Activated CD4-positive, alpha-beta T cell treated with anti-CD3 and anti-CD28 coated beads for 48 hours (primary cell): ENCODE data around the gene PTPRN2.
"Not testable (repeated sequence)": the region's sequence is repeated elsewhere in the genome, so short reads cannot be mapped to it uniquely, and the experiment has no call there.

ENCODE experiments used
- DNase-seq: peaks from one replicate; pipeline ENCODE4 v3.0.0-alpha.2; 2020

PTPRN2 gene

DNA sequence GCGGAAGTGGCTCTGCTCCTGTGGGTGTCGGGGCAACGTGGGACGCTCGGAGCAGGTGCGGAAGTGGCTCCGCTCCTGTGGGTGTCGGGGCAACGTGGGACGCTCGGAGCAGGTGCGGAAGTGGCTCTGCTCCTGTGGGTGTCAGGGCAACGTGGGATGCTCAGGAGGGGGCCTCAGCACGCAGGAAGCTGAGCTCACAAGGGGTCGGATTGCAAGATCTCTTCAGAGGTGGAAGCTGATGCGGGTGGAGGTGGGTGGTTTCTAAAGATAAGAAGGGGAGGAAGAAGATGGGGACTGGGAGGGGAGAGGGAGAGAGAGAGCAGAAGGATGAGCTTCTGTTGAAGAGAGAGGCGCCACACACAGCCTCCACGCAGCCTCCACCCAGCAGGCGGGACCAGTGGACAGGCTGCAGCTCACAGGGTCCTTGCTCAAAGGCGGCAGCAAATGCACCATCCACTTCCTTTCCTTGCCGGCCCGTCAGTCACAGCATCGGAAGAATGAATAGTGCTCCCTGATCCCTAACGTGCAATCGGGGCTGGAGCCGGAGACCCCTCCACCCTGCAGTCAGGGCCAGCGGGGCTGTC lies 78.7 kb downstream of the PTPRN2 start:
- no peak for DNase-seq

DNA sequence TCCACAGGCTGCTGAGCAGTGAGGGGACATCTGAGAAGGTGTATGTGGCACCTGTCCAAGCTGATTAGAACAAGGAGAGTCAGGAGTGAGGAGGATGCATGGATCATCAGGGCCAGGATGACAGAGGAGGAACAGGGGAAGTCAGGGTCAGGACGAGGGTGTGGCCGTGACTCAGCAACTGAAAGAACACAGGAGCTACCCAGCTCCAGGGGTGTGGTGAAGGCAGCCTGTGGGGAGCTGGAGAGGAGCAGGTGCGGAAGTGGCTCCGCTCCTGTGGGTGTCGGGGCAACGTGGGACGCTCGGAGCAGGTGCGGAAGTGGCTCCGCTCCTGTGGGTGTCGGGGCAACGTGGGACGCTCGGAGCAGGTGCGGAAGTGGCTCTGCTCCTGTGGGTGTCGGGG lies 79.3 kb downstream of the PTPRN2 start:
- DNase-seq: not testable (repeated sequence)

DNA sequence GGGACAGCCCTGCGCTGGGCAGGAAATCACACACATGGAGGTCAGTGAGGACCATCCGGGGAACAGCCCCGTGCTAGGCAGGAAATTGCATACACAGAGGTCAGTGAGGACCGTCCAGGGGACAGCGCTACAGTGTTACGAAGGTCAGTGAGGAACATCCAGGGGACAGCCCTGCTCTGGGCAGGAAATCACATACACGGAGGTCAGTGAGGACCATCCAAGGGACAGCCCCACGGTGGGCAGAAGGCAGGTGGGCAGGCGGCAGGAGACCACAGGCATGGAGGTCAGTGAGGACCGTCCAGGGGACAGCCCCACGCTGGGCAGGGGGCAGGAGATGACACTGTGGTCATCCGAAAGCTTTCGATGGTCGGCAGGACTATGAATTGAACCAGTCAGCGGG lies 79.7 kb downstream of the PTPRN2 start:
- DNase-seq: no peak

DNA sequence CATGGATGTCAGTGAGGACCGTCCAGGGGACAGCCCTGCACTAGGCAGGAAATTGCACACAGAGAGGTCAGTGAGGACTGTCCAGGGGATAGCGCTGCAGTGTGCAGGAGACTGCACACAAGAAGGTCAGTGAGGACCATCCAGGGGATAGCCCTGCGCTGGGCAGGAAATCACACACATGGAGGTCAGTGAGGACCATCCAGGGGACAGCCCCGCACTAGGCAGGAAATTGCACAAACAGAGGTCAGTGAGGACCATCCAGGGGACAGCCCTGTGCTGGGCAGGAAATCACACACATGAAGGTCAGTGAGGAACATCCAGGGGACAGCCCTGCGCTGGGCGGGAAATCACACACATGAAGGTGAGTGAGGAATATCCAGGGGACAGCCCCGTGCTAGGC lies 80.4 kb downstream of the PTPRN2 start:
- not testable (repeated sequence) for DNase-seq

DNA sequence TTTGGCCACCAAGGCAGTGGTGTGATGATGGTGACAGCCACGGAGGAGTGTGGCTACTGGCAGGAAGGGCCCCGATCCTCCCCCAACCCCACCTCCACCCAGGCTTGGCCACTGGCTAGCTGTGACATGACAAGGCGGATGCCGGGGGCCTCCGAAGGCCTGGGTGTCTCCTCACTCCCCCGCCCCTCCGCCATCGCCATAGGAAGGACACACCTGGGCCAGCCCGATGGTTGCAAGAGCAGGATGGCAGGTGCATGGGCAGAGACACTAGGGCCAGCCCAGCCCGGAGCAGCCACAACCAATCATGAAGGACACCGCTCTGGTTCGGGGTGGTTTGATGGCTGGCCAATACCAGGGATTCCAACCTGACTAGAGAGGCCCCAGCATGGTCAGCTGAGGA lies 81.0 kb downstream of the PTPRN2 start:
- no peak for DNase-seq

DNA sequence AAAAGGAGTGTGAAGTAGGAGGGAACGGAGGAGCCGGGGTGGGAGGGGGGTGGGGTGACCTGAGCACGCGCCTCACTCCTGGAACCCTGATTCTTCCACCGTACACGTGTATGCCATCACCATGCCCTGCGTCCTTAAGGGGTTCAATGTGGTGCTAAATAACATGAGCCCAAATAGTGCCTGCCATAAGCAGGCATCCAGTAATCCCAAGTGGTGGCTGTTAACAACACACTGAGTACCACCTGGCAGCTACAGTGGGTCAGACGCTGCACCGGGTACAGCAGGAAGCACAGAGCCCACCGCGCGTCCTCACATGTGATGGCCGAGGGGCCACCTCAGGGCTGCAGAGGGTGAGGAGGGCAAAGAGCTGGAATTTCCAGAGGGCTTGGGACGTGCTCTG lies 81.9 kb downstream of the PTPRN2 start:
- no peak for DNase-seq

DNA sequence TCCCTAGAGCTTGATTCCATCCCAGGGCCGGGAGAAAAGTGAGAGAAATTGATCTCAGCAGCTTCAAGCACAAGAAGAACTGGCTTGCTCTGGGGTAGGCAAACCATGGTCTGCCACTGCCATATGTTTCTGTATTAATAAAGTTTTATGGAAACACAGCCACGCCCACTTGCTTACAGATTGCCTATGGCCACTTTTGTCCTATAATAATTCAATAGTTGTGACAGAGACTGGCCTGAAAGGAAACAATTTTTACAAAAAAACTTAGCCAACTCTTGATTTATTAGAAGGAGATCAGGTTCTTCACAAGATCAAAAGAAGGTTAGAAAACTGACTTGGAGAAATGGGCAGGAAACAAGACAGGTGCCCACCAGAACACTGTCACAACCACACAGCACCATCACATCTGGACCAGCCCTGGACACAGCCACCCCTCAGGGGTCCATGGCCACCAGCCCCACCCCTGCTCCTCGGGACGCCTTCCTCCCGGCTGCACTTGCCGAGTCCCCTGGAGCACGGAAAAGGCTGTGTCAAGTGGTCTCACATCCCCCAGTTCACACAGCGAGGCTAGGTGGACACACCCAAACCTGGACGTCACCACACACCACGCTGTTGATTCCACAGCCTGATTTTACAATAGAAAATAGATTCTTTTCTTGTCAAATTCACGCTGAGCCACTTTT lies 85.4 kb downstream of the PTPRN2 start:
- no peak for DNase-seq

DNA sequence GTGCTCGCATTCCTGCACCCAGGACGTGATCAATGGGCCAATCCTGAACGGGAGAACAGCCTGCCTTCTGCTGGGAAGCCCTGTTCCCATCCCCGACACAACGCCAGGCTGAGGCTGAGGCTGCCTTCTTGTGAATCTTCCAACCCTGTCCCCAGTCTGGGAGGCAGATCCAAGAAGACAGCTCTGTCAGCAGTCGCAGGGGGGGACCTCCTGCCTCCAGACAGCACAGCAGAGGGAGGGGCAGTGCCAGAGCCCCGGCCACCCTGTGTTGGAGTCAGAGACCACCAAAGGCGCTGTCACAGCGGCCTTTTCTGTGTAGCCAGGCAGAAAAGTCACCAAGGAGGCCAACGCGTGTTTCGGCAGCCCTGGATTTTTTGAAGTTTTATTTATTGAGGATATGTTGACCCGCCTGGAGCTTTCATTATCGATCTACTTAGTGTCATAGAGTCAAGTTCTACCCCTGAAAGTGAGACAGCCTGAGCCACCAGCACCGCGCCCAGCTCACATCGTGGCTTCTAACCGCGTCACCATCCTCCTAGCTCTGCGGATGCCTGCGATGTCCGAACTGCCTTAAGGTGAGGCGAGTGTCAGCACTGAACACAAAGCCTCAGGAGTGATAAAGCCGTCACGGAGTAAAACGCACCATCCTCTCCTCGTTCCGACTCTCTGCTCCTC lies 86.1 kb downstream of the PTPRN2 start:
- no peak for DNase-seq

DNA sequence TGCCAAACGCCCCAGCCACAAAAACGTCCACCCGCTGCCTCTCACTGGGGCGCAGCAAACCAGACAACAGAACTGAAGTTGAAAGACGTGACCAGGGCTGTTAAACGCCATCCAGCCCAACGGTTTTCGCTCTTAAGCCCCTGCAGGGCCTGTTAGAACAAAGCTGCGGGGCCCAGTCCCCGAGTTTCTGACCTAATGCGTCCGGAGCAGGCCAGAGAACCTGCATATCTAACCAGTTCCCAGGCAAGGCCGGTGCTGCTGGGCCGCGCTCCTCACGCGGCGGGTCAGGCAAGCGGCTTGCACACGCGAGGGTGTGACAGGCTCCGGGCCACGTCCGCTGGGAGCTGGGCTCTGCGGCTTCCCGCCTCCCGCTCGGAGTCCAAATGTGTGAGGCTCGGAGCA lies 87.0 kb downstream of the PTPRN2 start:
- DNase-seq: no peak

DNA sequence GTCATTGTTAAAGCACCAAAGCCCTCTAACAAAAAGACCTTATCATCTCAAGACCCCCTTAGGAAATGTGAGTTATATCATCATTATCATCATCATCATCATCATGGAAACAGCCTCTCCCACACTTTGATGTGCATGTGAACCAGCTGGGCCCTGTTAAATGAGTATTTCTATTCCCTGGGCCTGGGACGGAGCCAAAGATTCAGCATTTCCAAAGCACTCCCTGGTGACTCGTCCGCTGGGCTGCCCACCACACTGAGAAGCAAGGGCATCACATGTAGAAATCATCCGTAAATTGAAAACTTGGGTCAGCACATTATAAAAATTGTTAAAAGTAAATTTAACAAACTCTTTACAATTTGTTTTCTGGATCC lies 88.6 kb downstream of the PTPRN2 start:
- no peak for DNase-seq

DNA sequence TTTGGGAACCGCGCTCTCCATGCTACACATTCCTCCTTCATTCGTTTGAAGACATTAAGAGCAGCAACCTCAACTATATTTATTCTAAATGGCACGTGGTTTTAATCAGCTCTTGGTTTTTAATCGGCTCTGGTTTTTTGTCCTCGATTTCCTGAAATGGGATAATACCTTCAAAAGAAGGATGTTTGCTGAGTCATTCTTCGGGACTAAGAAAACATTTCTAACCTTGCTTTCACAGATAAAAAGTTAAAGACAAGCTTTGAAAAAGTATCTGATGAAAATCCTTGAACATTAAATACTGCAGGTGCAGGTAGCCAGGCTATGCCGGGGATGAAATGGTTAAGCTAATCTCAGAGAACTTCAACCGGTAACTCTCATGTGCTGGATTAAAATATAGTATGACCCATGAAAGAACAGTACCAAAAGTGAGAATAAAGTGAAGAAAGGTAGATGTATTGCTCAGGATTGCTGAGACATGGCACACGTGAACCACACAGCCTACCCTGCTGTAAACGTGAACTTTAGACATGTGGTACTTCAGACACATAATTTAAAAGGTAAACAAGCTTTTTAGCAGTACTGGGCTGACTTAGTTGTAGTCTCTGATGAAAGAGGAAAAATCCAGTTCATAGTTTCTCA lies 89.1 kb downstream of the PTPRN2 start:
- DNase-seq: no peak

DNA sequence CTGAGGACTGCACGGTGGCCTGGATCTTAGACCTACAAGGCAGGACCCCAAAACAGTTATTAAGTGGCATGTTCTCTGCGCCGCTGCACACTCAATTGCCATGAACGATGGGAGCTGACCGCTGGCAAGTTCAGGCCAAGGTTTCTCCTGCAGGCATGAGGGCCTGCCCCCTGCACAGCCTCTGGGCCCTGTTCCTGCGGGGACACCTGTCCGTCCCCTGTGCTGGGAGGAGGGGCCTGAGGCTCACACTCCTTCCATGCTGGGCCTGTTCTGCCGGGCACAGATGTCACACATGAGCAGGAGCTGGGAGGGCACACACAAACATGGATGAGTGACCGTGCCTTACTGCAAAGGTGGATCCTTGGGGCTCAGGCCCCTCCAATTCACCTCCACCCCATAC lies 90.0 kb downstream of the PTPRN2 start:
- DNase-seq: no peak

DNA sequence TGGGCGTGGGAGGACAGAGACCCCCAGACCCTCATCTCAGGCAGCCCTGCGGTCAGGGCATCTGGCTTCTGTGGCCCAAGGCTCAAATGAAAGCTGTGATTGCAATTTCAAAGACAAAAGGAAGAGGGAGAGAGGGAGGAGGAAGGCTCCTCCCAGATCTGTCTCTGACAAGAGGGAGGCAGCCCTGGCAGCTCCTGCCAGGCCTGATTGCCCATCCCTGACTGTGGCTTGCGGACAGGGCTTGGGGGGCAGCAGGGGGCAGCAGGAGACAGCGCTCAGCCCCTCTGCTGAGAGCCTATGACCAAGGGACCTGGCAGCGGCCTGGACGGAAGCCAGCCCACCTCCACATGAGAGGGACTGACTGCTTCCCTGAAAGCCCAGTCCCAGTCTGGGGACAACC lies 91.8 kb downstream of the PTPRN2 start:
- peak; percentile 25 for DNase-seq

DNA sequence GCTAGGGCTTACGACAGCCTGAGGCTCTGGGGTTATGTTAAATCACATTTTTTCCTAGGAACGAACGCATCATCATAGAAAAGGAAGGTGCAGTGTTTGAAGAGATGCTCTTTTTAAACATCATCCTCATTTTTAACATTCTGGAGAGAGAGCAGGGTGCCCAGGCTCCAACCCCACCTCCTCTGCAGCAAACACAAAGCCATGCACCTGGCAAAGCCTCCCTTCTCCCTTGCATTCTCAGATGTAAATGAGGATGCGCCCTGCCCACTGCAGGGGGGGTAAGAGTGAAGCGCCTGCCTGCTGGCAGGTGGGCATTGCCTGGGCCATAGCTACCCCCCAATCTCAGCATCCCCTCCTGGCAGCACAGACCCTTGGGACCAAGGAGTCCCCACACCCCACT lies 92.4 kb downstream of the PTPRN2 start:
- no peak for DNase-seq

DNA sequence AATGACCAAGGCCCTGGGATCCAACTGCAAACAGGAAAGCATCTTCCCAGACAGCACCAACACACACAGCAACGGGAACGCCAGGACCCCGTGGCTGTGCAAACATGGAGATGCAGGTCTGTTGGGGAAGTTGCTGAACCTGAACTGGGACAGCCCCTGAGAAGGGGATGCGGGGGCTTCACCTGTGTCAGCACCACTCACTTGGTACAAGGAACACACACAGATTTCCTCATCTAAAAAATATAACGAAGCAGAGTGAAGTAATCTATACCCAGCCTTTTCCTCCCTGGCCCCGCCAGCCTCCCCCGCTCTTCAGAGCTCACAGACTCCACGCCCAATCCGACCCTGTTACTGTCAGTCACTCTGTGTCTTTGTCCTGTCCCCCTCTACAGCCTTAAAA lies 93.0 kb downstream of the PTPRN2 start:
- no peak for DNase-seq

DNA sequence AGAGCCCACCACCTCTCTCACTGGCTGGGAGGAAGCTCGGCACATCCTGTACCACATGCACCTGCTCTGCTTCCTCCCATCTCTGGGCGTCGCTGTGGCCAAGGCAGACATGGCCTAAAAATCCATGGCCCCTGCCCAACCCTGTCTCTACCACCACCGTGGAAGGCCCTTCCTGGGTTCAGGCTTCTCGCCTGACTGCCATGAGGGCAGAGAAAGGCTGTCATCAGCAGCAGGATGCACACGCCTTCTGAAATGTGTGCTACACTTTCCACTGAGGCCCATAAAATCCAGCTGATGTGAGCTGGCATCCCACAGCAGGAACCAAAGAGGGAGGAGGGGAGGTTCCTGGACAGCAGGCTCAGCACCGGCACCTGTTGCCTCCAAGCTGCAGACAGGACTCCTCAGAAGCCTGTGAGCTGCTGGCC lies 93.4 kb downstream of the PTPRN2 start:
- DNase-seq: peak; percentile 17

DNA sequence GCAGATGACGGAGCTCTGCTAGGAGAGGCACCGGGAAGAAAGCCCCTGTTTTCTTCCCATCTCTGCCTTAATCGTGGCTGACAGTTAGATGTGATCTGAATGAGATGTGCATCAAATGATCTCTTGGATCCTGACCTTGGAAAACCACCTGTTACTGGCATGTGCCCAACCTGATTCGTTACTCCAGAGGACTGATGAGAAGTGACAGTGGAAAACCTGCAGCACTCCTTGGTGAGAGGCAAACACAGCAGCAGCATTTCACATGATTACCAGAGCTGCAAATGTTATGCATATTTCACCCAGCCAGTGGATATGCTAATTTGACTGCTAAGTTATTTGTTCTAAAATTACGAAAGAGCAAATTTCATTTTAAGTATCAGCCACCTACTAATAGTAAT lies 95.3 kb downstream of the PTPRN2 start:
- DNase-seq: no peak

DNA sequence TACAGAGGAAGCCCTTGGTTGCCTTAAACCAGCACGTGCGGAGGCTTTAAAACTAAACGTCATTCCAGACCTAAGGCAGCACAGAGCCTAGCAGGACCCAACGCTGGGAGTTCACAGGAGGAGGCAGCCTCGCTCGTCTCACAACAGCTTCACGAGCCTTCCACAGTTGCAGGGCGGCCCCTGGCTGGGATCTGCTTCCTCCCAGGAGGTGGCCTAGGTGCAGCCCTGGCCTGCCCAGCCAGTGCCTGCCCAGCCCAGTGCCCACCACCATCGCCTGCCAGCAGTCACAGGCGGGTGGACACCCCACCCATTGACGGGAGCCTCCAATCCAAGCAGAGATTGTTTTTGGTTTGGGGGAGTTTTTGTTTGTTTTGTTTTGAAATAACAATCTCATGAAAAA lies 96.5 kb downstream of the PTPRN2 start:
- no peak for DNase-seq

DNA sequence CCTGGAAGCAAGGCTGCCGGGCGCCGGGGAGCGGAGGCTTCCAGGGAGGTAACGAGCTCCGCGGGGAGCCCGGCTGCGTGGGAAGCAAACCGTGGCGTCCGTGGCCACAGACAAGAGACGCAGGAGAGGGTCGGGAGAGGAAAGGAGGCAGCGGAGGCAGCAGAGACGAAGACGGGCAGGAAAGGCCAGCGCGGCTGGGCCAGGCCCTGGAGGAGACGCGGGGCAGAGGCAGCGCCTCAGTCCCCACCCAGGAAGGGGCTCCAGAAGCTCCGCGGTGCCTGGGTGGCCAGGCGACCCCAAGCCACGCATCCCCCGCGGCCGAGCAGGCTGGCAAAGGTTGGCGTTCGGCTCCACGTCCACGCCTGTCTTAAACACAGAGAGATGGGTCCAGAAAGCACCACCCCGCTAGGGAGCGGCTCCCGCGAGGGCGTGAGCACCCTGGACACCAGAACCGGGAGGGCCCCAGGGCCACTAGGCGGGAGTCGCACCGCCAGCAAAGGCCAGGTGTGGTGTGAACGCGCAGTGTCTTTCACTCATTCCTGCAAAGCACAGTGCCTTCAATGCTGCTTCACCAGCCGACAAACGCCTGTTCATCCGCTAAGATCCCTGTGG lies 97.3 kb downstream of the PTPRN2 start:
- DNase-seq: no peak

DNA sequence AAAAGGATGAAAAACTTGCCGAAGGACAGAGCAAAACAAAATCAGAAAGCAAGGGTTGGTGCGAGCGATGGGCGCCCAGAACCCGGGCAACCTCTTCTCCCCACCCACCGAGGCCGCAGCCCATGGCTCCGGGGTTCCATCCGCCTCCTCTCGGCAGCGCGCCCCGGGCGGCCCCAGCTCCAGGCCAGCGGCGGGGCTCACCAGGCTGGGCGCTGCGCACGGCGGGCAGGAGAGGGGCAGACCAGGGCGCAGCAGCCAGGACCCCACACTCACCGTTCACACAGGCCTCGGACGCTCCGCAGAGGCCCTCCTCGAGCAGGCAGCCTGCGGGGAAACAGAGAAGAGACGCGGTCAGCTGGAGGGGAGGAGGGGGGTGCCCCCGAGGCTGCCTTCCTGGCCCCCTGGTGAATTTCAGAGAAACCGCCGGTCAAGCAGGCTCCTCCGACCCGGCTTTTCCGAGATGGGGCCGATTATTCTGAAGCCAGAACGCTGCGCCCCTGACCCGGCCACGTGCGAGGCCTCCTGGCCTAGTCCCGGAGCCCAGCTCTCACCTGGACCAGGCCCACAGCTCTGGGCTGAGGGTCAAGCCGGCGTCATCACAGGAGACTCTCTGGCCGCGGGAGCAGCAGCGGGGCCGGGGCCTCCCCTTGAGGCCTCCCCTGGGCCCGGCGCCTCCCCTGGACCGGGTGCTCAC lies 98.0 kb downstream of the PTPRN2 start:
- DNase-seq: no peak

DNA sequence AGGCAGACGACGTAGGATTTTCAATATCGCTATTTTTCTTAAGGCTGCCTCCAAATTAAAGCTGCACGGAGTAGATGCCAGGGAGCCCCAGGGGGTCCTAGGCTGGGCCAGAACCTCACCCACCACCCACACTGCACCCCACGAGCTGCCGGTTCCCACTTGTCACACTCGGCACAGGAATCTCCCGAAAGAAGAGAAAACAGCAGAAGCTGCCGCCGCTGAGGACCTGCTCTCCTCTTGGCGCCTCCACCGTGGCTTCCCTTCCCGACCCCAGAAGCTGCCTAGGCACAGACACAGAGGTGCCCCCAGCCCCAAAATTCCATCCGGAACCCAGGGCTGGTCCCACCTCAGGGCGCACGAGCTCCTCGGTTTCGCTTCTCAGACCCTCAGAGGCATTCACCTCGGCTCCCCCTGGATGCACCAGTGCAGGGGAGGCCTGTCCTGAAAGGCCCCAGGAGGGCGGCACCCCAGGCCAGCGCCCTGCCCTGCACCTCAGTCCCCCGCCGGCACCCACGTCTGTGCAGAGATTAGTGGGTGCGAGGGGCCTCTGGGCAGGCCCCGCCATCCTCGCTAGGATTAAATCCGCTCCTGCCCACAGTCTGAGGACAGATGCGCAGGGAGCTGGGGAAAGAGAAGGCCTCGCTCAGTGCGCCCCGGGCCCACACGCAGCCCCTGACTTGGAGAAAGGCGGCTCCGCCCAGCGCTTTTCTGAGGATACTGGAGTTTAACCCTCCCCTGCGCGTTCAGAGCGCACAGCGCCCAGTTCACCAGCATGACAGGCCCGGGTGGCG lies 99.2 kb downstream of the PTPRN2 start:
- DNase-seq: no peak

DNA sequence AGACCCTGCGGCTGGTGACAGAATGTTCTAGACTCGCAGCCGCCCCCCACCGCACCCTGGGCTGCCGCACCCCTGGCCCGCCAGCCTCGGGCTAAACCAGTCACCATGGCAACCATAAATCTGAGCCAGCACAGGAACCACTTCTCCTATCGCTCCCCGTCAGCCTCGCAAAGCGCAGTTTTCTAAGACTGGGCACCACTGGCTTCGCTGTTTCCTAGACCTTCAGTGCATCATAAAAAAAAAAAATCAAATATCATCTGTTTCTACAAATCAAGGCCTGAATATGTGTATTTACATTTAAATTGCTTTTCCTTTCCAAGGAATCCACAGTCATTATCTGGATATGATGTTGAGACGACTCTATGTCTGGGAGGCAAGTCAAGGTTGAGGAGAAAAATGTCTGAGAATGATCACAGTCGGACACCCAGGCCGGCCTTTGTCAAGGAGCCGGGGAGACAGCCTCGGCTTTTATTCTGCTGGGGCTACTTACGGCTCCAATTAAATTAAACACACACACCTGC lies 99.9 kb downstream of the PTPRN2 start:
- no peak for DNase-seq
